ENCODE measurements around the gene MT1HL1.

The MT1HL1 gene

DNA sequence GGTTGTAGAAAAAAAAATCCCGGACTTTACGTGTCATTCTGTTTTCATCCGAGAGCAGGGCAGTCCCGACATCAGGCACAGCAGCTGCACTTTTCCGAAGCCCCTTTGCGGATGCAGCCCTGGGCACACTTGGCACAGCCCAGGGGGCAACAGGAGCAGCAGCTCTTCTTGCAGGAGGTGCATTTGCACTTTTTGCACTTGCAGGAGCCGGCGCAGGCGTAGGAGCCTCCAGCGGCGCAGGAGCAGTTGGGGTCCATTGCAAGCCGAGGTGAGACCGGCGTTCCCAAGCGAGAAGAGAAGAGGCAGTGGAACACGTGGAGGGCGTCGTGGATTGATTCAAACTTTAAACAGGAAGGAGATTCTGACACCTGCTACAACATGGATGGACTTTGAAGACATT lies at the start of gene MT1HL1:
Gene MT1HL1, minus strand, starts transcription at position 326 of the 400 bp plus-strand sequence. Its CDS starts 69 bp downstream, at position 257.
- DNase-seq, result no peak

DNA sequence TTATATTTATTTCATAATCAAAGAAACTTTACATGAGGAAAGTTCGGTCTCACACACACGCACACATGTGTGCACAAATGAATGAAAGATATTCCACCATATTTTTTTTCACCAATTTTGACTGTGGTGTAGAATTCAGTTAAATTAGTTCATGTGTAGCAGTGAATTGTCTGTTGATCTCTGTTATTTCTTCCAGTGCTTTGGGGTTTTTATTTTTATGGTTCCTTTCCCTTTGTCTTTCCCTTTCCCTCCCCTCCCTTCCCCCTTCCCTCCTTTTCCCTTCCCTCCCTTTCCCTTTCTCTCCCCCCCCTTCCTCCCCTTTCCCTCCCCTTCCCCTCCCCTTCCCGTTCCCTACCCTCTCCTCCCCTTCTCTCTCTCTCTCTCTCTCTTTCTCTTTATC lies 46.7 kb upstream of the MT1HL1 start:
- DNase-seq, result no peak

DNA sequence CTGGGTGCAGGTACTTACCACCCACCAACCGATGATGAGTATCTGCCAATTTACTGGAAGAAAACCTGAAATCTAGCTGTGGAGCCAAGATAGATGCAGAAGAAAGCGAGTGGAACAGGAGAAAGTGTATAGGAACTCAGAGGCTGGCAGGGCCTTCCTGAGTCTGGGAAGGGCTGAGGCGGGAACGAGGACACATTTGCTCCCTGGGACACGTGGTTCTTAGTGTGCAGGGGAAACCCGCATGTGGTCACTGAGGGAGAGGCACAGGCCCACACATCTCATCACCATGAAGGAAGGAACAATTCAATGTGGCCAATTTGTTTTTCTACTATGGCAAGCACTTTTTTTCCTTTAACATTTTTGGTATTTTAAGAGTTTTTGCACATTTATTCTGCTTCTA lies 45.9 kb upstream of the MT1HL1 start:
- DNase-seq, result no peak

DNA sequence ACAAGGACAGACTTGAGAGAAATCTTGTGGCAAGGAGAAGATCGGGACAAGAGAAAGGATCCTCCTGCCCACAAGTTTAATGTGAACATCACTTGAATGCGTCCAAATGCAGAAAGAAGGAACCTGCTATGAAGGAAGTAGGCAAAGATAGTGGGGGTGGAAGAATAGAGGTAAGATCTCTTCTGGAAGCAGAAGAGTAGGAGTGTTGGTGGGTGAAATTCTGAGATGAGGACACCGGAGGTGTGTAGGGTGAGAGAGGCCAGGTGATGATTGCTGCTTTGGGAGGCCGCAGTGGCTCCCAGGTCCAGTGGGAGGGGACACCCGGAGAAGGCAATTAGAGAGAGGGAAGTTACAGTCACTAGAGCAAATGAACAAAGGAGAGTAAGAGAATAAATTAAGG lies 44.6 kb upstream of the MT1HL1 start:
- DNase-seq, result no peak

DNA sequence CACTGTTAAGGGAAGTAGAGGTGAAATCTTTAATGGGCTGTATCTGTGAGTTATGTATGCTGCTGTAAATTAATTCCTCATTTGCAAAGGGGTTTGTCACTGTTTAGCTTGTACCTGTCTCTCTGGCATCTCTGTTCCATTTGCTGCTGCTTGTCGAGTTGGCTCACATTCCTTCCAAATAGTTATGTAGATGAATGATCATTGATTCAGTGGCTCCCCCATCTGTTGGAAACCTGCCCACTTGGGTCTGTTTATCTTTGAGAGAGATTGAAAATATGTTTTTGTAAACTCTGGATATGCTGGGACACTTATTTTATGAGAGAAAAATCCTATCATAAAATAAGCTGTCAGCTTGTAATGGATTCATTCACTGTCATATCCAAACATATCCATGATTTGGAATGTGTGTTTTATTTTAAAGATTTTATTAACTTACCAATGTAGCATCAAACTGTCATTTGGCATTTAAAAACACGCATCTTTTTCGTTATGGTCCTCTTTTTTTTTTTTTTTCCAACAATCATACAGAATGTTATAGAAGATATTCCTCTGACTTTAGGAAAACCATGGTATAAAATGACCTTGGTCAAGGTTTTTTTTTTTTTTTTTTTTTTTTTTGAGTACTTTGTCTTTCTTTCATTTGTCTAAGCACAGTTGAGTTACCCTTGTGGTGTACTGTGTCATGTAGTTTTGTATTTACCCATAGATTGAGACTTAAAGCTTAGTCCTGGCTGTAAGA lies 41.2 kb upstream of the MT1HL1 start:
- peak in 1 of 51 donors; percentile 8 for DNase-seq

GRCh38 chr1:237043846-237044636 lies 39.8 kb upstream of the MT1HL1 start:
- no peak for DNase-seq

DNA sequence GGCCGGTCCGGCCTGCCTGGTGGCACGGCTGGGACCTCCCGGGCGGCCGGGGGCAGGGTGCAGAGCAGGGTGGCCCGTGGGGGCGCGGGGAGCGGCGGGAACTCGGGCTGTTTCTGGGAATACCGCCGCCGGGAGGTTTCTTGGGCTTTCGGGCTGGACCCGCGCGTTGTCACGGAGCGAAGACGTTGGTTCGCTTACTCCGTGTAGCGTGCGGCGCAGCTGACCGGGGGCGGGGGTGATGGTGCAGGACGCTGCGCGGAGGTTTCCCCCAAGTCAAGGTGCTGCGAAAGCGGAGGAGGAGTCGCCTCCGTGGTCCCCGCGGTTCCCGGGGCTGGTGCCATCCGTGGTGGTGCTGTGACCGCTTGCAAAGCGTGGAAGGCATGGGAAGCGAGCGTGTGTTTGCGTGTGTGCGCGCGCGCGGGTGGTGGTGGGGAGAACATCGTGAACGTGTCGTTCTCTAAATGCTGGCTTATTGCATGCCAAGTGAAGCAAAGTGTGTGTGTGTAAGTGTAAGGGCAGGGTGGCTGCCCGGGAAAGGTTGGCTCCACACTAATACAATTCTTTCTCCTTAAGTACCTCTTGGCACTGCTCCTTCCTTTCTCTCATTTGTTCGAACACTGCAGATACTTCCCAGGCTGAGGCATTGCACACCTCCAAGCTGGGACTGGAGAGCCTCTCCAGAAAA lies 38.8 kb upstream of the MT1HL1 start:
- peak in 16 of 51 donors; percentile 2 to 58 (median 12) for DNase-seq

- peak in 4 of 51 donors; percentile 11 to 43 (median 16) for DNase-seq
Measured at GRCh38 chr1:237042526-237042891, 38.3 kb upstream of the MT1HL1 start.

GRCh38 chr1:237041795-237042525 lies 37.7 kb upstream of the MT1HL1 start, which contains the start of gene RYR2:
RYR2 (plus strand) TSS chr1:237042184; CDS start chr1:237042522, 338 bp downstream.
- DNase-seq, result peak in 22 of 51 donors; percentile 2 to 48 (median 15)

- no peak for DNase-seq
Measured at GRCh38 chr1:237041461-237041794, 37.2 kb upstream of the MT1HL1 start.

- no peak for DNase-seq
Measured at GRCh38 chr1:237040823-237041222, 36.6 kb upstream of the MT1HL1 start.

DNA sequence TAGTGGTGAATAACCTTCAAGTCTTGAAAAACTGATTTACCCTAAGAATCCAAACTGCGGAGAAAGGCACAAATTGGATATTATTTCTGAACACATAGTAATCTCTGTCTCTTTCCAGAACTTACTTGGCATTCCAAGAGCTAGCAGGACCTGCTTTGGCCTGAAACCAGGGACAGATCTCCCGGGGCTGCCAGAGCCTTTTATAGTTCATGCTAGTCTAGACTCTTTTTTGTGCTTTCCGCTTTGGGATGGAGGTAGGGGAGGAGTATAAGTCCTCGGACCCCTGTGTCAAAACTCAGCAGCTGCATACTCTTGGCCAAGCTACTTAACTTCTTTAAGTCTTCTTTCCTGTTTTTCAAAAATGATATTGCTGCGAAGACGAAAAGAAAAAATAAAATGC lies 34.0 kb upstream of the MT1HL1 start:
- no peak for DNase-seq

GRCh38 chr1:237035759-237036158 lies 31.5 kb upstream of the MT1HL1 start:
- DNase-seq, result no peak

GRCh38 chr1:237033804-237034203 lies 29.6 kb upstream of the MT1HL1 start:
- DNase-seq, result no peak

DNA sequence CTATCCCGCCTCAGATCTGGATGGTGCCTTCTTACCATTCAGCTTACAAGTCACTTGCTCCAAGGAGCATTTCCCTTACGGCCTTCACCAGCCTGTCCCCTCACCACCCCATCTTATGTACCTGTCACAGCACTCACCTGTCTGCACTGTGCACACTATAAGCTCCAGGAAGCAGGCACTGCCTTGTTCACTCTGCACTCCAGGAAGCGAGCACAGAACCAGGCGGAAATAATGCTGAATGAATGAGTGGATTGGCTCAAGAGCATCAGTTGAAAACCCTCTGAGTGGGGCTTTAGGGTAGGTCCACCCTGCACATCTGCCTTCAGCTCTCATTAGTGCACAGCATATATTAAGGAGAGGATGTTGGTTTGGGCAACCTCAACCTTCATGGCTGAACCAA lies 28.8 kb upstream of the MT1HL1 start:
- no peak for DNase-seq

GRCh38 chr1:237032029-237032428 lies 27.8 kb upstream of the MT1HL1 start:
- no peak for DNase-seq

- no peak for DNase-seq
Measured at GRCh38 chr1:237031480-237031879, 27.2 kb upstream of the MT1HL1 start.

GRCh38 chr1:237029850-237030535 lies 25.8 kb upstream of the MT1HL1 start:
- no peak for DNase-seq

DNA sequence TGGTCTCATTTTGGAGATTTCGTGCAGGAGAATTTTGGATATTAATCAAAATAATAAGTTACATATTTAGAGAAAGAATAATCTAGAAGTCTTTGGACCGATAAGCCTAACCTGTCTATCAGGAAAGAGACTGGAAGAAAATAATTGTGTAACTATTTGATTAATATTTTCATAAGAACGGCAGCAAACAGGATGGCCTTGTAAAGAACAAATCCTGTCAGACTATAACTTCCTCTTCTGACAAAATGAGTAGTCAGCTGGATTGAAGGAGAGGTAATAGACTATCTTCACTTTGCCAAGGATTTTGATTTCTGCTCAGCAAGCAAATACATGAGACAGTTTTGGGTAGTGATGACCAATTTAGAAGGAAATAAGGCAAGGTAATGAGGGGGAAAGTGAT lies 25.0 kb upstream of the MT1HL1 start:
- no peak for DNase-seq

DNA sequence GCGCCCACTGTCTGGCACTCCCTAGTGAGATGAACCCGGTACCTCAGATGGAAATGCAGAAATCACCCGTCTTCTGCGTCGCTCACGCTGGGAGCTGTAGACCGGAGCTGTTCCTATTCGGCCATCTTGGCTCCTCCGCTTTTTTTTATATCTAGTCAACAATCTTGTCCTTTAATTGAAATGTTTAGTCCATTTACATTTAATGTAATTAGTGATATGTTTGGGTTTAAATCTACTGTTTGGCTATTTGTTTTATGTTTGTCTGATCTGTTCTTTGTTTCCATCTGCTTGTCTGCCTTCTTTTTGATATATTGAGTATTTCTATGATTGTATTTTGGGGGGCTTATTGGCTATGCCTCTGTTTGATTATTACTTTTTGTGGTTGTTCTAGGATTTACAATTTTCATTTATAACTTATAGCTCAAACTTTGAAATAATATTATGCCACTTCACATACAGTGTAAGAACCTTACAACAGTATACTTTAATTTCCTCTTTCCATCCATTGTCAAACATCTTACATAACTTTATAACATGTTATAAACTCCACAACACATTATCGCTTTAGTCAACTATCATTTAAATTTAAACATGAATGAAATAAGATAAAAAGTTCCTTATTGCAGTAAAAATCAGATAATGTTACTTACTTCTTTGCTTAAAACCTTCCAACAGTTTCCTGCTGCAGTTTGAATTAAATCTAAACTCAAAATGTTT lies 21.3 kb upstream of the MT1HL1 start:
- no peak for DNase-seq
